WTC11 (cell line): ENCODE measurements around the gene PRR22. TPM values are rescaled to one million over a fixed set of nuclear protein-coding genes. Genes with fewer than 3 reads are reported as not detected.

ENCODE experiments used
- EMX1 ChIP-seq: fragments of 250-450 bp; sonication (Bioruptor Pico); IDR thresholded peaks from 2 replicates; pipeline ENCODE4 v1.8.0; 2021; ENCODE audit warnings: mild to moderate bottlenecking
- ESRRA ChIP-seq: sonication (generic); formaldehyde crosslinking; IDR thresholded peaks from 2 replicates; pipeline ENCODE4 v1.8.1; 2022; ENCODE audit warnings: mild to moderate bottlenecking, missing genetic modification reagents, borderline replicate concordance
- FOXK1 ChIP-seq: sonication (generic); formaldehyde crosslinking; IDR thresholded peaks from 2 replicates; pipeline ENCODE4 v1.8.0; 2022; ENCODE audit warnings: mild to moderate bottlenecking, moderate library complexity, missing genetic modification reagents
- FOXP1 ChIP-seq: sonication (generic); formaldehyde crosslinking; IDR thresholded peaks from 2 replicates; pipeline ENCODE4 v1.8.0; 2022; ENCODE audit warnings: missing genetic modification reagents, mild to moderate bottlenecking, moderate library complexity, borderline replicate concordance
- JAZF1 ChIP-seq: fragments of 250-450 bp; sonication (Bioruptor Pico); IDR thresholded peaks from 2 replicates; pipeline ENCODE4 v1.9.0; 2021; ENCODE audit warnings: moderate library complexity, mild to moderate bottlenecking, inconsistent platforms
- RELA ChIP-seq: sonication (generic); formaldehyde crosslinking; IDR thresholded peaks from 2 replicates; pipeline ENCODE4 v1.8.1; 2022; ENCODE audit warnings: missing genetic modification reagents, mild to moderate bottlenecking, borderline replicate concordance
- RORB ChIP-seq: fragments of 250-450 bp; sonication (Bioruptor Pico); IDR thresholded peaks from 2 replicates; pipeline ENCODE4 v1.9.0; 2021; ENCODE audit warnings: mild to moderate bottlenecking
- SP1 ChIP-seq: sonication (generic); formaldehyde crosslinking; conservative IDR thresholded peaks from 2 replicates; pipeline ENCODE4 v1.8.1; 2022; ENCODE audit warnings: missing genetic modification reagents
- TCF7 ChIP-seq: sonication (generic); formaldehyde crosslinking; IDR thresholded peaks from 2 replicates; pipeline ENCODE4 v1.8.0; 2022; ENCODE audit warnings: mild to moderate bottlenecking, low read depth, missing genetic modification reagents, moderate library complexity
- TP53 ChIP-seq: sonication (generic); formaldehyde crosslinking; IDR thresholded peaks from 2 replicates; pipeline ENCODE4 v1.8.1; 2023; ENCODE audit warnings: mild to moderate bottlenecking, missing genetic modification reagents
- ZBTB21 ChIP-seq: sonication (generic); formaldehyde crosslinking; IDR thresholded peaks from 2 replicates; pipeline ENCODE4 v1.8.1; 2023; ENCODE audit warnings: mild to moderate bottlenecking, missing genetic modification reagents, borderline replicate concordance
- ZNF263 ChIP-seq: sonication (generic); formaldehyde crosslinking; IDR thresholded peaks from 2 replicates; pipeline ENCODE4 v1.8.1; 2022; ENCODE audit warnings: low read depth, mild to moderate bottlenecking, moderate library complexity, missing genetic modification reagents
- ZNF396 ChIP-seq: fragments of 250-450 bp; sonication (Bioruptor Pico); IDR thresholded peaks from 2 replicates; pipeline ENCODE4 v1.8.0; 2021; ENCODE audit warnings: mild to moderate bottlenecking, moderate library complexity, borderline replicate concordance
- total RNA-seq: library from RNA; stranded (reverse); gene quantifications from 3 replicates; pipeline ENCODE4 v1.2.3, GENCODE V29; 2021
- TF ChIP-seq, protein P1 (sequence below): fragments of 250-450 bp; sonication (Bioruptor Pico); conservative IDR thresholded peaks from 2 replicates; pipeline ENCODE4 v1.9.0; 2021; ENCODE audit warnings: mild to moderate bottlenecking
- TF ChIP-seq, protein P2 (sequence below): sonication (generic); formaldehyde crosslinking; IDR thresholded peaks from 2 replicates; pipeline ENCODE4 v1.8.0; 2022; ENCODE audit warnings: mild to moderate bottlenecking, missing genetic modification reagents
- TF ChIP-seq, protein P3 (sequence below): fragments of 250-450 bp; sonication (Bioruptor Pico); IDR thresholded peaks from 2 replicates; pipeline ENCODE4 v1.9.0; 2021; ENCODE audit warnings: mild to moderate bottlenecking, borderline replicate concordance
- TF ChIP-seq, protein P4 (sequence below): sonication (generic); formaldehyde crosslinking; IDR thresholded peaks from 2 replicates; pipeline ENCODE4 v1.8.1; 2023; ENCODE audit warnings: mild to moderate bottlenecking, moderate library complexity, missing genetic modification reagents
- TF ChIP-seq, protein P5 (sequence below): fragments of 250-450 bp; sonication (Bioruptor Pico); IDR thresholded peaks from 2 replicates; pipeline ENCODE4 v1.9.0; 2021; ENCODE audit warnings: mild to moderate bottlenecking
- TF ChIP-seq, protein P6 (sequence below): sonication (generic); formaldehyde crosslinking; IDR thresholded peaks from 2 replicates; pipeline ENCODE4 v1.8.1; 2023; ENCODE audit warnings: mild to moderate bottlenecking, missing genetic modification reagents, borderline replicate concordance
- TF ChIP-seq, protein P7 (sequence below): fragments of 250-450 bp; sonication (Bioruptor Pico); IDR thresholded peaks from 2 replicates; pipeline ENCODE4 v1.9.0; 2021; ENCODE audit warnings: moderate library complexity, mild to moderate bottlenecking, inconsistent platforms, borderline replicate concordance
- TF ChIP-seq, protein P8 (sequence below): fragments of 250-450 bp; sonication (Bioruptor Pico); IDR thresholded peaks from 2 replicates; pipeline ENCODE4 v2.1.2; 2022; ENCODE audit warnings: mild to moderate bottlenecking, moderate library complexity

PRR22 gene
- total RNA-seq, 1 experiment from 2014 or later = 3.3 TPM

DNA sequence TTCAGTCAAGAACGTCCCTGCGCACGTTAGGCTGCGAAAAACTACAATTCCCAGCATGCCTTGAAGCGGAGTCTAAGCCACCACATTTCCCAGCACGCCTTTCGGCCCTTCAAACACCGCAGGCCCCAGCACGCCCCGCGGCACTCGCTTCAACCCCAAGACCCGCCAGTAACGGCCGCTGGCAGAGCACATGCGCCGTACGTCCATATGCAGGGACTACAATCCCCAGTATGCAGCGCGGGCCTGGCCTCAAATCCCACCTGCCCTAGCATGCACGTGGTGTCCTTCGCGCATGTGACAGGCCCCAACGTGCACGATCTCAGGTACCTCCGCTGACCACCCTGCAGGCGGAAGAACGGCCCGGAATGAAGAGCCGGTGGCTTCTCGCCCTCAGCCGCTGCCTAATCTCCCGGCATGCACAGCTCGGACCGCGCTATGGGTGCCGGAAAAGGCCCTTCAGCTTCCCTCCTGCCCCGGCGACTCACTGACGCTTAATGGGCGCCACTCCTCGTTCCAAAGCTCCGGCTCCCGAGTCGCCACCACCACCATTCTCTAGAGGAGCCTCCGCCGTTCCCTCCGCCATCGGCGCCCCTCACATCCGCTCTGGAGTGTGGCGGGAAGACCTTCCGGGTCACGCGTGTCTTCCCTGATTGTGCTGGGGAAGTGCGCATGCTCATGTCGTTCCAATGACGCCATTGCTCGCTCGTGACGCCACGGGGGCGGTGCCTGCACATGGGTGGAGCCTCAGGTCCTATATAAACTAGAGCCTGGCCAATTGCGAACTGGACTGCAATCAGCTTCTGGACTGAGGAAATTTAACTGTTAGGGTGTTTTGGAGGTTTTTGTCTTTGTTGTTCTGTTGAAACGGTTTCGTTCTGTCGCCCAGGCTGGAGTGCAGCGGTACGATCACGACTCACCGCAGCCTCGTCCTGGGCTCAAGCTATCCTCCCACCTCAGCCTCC, 6.3 kb upstream of the PRR22 start, which contains the start of gene DUS3L (continued):
- TF ChIP-seq, protein P1, sequence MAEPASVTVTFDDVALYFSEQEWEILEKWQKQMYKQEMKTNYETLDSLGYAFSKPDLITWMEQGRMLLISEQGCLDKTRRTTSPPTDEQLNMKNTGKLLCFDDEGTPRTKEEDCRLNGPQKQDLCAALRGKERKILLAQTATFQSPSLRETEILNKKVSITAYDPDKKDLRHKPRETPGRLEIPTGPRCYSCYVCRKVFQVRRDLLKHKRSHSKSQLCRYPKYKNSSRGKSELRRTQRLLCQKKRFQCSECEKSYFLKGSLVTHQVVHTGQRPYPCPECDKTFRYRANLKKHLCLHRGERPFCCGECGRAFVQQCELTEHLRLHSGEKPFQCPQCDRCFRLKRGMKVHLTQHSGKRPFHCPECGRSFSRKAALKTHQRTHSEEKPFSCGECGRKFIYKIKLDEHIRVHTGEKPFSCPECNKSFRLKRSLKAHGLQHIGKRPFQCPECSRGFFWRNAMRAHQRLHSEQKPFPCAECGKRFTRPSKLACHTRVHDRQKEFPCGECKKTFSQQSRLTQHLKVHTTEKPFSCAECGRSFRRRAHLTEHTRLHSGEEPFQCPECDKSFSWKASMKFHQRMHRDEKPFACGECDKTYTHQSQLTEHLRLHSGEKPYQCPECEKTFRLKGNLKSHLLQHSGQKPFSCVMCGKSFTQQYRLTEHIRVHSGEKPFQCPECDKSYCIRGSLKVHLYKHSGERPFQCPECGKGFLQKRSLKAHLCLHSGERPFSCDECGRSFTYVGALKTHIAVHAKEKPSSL = no peak
- TF ChIP-seq, protein P2, sequence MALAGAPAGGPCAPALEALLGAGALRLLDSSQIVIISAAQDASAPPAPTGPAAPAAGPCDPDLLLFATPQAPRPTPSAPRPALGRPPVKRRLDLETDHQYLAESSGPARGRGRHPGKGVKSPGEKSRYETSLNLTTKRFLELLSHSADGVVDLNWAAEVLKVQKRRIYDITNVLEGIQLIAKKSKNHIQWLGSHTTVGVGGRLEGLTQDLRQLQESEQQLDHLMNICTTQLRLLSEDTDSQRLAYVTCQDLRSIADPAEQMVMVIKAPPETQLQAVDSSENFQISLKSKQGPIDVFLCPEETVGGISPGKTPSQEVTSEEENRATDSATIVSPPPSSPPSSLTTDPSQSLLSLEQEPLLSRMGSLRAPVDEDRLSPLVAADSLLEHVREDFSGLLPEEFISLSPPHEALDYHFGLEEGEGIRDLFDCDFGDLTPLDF = no peak
- TF ChIP-seq FOXP1 (CRISPR knock-in tag) (peak; percentile 78; the same call in 1 of the 2 replicates), FOXK1 (CRISPR knock-in tag) (peak; percentile 93; the same call in 1 of the 2 replicates), RORB (CRISPR knock-in tag) (no peak), EMX1 (CRISPR knock-in tag) (no peak), TCF7 (0 out of 2 replicates have a peak, but pooled peaks have one; percentile 35), ZNF263 (no peak), ZNF396 (CRISPR knock-in tag) (no peak), SP1 (CRISPR knock-in tag) (peak; percentile 90), ESRRA (CRISPR knock-in tag) (peak; percentile 64; the same call in 1 of the 2 replicates), ZBTB21 (CRISPR knock-in tag) (peak; percentile 98), JAZF1 (CRISPR knock-in tag) (no peak), RELA (no peak), TP53 (no peak)
- TF ChIP-seq, protein P3, sequence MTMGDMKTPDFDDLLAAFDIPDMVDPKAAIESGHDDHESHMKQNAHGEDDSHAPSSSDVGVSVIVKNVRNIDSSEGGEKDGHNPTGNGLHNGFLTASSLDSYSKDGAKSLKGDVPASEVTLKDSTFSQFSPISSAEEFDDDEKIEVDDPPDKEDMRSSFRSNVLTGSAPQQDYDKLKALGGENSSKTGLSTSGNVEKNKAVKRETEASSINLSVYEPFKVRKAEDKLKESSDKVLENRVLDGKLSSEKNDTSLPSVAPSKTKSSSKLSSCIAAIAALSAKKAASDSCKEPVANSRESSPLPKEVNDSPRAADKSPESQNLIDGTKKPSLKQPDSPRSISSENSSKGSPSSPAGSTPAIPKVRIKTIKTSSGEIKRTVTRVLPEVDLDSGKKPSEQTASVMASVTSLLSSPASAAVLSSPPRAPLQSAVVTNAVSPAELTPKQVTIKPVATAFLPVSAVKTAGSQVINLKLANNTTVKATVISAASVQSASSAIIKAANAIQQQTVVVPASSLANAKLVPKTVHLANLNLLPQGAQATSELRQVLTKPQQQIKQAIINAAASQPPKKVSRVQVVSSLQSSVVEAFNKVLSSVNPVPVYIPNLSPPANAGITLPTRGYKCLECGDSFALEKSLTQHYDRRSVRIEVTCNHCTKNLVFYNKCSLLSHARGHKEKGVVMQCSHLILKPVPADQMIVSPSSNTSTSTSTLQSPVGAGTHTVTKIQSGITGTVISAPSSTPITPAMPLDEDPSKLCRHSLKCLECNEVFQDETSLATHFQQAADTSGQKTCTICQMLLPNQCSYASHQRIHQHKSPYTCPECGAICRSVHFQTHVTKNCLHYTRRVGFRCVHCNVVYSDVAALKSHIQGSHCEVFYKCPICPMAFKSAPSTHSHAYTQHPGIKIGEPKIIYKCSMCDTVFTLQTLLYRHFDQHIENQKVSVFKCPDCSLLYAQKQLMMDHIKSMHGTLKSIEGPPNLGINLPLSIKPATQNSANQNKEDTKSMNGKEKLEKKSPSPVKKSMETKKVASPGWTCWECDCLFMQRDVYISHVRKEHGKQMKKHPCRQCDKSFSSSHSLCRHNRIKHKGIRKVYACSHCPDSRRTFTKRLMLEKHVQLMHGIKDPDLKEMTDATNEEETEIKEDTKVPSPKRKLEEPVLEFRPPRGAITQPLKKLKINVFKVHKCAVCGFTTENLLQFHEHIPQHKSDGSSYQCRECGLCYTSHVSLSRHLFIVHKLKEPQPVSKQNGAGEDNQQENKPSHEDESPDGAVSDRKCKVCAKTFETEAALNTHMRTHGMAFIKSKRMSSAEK (CRISPR knock-in tag) = no peak
- TF ChIP-seq, protein P4, sequence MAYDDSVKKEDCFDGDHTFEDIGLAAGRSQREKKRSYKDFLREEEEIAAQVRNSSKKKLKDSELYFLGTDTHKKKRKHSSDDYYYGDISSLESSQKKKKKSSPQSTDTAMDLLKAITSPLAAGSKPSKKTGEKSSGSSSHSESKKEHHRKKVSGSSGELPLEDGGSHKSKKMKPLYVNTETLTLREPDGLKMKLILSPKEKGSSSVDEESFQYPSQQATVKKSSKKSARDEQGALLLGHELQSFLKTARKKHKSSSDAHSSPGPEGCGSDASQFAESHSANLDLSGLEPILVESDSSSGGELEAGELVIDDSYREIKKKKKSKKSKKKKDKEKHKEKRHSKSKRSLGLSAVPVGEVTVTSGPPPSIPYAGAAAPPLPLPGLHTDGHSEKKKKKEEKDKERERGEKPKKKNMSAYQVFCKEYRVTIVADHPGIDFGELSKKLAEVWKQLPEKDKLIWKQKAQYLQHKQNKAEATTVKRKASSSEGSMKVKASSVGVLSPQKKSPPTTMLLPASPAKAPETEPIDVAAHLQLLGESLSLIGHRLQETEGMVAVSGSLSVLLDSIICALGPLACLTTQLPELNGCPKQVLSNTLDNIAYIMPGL (CRISPR knock-in tag) = peak; percentile 51; the same call in 1 of the 2 replicates
- TF ChIP-seq, protein P5, sequence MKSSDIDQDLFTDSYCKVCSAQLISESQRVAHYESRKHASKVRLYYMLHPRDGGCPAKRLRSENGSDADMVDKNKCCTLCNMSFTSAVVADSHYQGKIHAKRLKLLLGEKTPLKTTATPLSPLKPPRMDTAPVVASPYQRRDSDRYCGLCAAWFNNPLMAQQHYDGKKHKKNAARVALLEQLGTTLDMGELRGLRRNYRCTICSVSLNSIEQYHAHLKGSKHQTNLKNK (CRISPR knock-in tag) = no peak
- TF ChIP-seq, protein P6, sequence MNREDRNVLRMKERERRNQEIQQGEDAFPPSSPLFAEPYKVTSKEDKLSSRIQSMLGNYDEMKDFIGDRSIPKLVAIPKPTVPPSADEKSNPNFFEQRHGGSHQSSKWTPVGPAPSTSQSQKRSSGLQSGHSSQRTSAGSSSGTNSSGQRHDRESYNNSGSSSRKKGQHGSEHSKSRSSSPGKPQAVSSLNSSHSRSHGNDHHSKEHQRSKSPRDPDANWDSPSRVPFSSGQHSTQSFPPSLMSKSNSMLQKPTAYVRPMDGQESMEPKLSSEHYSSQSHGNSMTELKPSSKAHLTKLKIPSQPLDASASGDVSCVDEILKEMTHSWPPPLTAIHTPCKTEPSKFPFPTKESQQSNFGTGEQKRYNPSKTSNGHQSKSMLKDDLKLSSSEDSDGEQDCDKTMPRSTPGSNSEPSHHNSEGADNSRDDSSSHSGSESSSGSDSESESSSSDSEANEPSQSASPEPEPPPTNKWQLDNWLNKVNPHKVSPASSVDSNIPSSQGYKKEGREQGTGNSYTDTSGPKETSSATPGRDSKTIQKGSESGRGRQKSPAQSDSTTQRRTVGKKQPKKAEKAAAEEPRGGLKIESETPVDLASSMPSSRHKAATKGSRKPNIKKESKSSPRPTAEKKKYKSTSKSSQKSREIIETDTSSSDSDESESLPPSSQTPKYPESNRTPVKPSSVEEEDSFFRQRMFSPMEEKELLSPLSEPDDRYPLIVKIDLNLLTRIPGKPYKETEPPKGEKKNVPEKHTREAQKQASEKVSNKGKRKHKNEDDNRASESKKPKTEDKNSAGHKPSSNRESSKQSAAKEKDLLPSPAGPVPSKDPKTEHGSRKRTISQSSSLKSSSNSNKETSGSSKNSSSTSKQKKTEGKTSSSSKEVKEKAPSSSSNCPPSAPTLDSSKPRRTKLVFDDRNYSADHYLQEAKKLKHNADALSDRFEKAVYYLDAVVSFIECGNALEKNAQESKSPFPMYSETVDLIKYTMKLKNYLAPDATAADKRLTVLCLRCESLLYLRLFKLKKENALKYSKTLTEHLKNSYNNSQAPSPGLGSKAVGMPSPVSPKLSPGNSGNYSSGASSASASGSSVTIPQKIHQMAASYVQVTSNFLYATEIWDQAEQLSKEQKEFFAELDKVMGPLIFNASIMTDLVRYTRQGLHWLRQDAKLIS (CRISPR knock-in tag) = no peak
- TF ChIP-seq, protein P7, sequence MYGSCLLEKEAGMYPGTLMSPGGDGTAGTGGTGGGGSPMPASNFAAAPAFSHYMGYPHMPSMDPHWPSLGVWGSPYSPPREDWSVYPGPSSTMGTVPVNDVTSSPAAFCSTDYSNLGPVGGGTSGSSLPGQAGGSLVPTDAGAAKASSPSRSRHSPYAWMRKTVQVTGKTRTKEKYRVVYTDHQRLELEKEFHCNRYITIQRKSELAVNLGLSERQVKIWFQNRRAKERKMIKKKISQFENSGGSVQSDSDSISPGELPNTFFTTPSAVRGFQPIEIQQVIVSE (CRISPR knock-in tag) = no peak
- TF ChIP-seq, protein P8, sequence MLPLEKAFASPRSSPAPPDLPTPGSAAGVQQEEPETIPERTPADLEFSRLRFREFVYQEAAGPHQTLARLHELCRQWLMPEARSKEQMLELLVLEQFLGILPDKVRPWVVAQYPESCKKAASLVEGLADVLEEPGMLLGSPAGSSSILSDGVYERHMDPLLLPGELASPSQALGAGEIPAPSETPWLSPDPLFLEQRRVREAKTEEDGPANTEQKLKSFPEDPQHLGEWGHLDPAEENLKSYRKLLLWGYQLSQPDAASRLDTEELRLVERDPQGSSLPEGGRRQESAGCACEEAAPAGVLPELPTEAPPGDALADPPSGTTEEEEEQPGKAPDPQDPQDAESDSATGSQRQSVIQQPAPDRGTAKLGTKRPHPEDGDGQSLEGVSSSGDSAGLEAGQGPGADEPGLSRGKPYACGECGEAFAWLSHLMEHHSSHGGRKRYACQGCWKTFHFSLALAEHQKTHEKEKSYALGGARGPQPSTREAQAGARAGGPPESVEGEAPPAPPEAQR (CRISPR knock-in tag) = no peak
